ENCODE results near the gene C20orf204.

Gene C20orf204

GRCh38 chr20:64003960-64004725, 31.8 kb upstream of the C20orf204 start:
- ATAC-seq (ENCODE audit: insufficient read depth, low read depth) (no peak), DNase-seq (no peak)
- H3K27ac ChIP-seq (ENCODE audit: low read length): no peak overlapping the region
- H3K27me3 ChIP-seq (ENCODE audit: insufficient read depth, low read length, poor library complexity): no peaks in the 10 kb centered on the region
- H3K4me2 ChIP-seq (ENCODE audit: insufficient read depth, low read length): no peak overlapping the region
- peaks cover 45% of the 10 kb centered on the region for H3K79me2 ChIP-seq (ENCODE audit: insufficient read depth, low read length)
- H3K36me3 ChIP-seq (ENCODE audit: insufficient read depth, low read length): peaks cover 89% of the 10 kb centered on the region
- no peak overlapping the region for H3K9ac ChIP-seq (ENCODE audit: low read depth, low read length)
- H3K4me3 ChIP-seq (ENCODE audit: low read depth in 1 of 2, low read length in 2 of 2): no peak overlapping the region
- no peak overlapping the region for H2AFZ ChIP-seq (ENCODE audit: low read depth, low read length)
- TF ChIP-seq, protein P1, sequence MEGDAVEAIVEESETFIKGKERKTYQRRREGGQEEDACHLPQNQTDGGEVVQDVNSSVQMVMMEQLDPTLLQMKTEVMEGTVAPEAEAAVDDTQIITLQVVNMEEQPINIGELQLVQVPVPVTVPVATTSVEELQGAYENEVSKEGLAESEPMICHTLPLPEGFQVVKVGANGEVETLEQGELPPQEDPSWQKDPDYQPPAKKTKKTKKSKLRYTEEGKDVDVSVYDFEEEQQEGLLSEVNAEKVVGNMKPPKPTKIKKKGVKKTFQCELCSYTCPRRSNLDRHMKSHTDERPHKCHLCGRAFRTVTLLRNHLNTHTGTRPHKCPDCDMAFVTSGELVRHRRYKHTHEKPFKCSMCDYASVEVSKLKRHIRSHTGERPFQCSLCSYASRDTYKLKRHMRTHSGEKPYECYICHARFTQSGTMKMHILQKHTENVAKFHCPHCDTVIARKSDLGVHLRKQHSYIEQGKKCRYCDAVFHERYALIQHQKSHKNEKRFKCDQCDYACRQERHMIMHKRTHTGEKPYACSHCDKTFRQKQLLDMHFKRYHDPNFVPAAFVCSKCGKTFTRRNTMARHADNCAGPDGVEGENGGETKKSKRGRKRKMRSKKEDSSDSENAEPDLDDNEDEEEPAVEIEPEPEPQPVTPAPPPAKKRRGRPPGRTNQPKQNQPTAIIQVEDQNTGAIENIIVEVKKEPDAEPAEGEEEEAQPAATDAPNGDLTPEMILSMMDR (IDR thresholded peaks at IDR 0.05; ENCODE audit: borderline replicate concordance, extremely low read depth, low read length, poor library complexity, severe bottlenecking): no peak
- TF ChIP-seq EZH2 (IDR thresholded peaks at IDR 0.05; ENCODE audit: borderline replicate concordance, low read depth, low read length, severe bottlenecking): no peak
- H3K4me1 ChIP-seq (ENCODE audit: insufficient read depth, low read length): no peaks in the 10 kb centered on the region
- no peaks in the 10 kb centered on the region for H3K9me3 ChIP-seq (ENCODE audit: insufficient read depth, low read length, severe bottlenecking)
- H4K20me1 ChIP-seq (ENCODE audit: insufficient read depth, low read length): peaks cover 39% of the 10 kb centered on the region

- Histone ChIP-seq H3K4me1 (ENCODE audit: insufficient read depth, low read length) (no peaks in the 10 kb centered on the region), H3K27me3 (ENCODE audit: insufficient read depth, low read length, poor library complexity) (no peaks in the 10 kb centered on the region), H3K36me3 (ENCODE audit: insufficient read depth, low read length) (peaks cover 89% of the 10 kb centered on the region), H3K27ac (ENCODE audit: low read length) (no peak overlapping the region), H3K79me2 (ENCODE audit: insufficient read depth, low read length) (peaks cover 50% of the 10 kb centered on the region), H3K4me2 (ENCODE audit: insufficient read depth, low read length) (no peak overlapping the region), H3K9me3 (ENCODE audit: insufficient read depth, low read length, severe bottlenecking) (no peaks in the 10 kb centered on the region), H2AFZ (ENCODE audit: low read depth, low read length) (no peak overlapping the region), H4K20me1 (ENCODE audit: insufficient read depth, low read length) (peaks cover 42% of the 10 kb centered on the region), H3K4me3 (ENCODE audit: low read depth in 1 of 2, low read length in 2 of 2) (no peak overlapping the region), H3K9ac (ENCODE audit: low read depth, low read length) (no peak overlapping the region)
- ATAC-seq (ENCODE audit: insufficient read depth, low read depth) (no peak), DNase-seq (no peak)
- no peak for TF ChIP-seq EZH2 (IDR thresholded peaks at IDR 0.05; ENCODE audit: borderline replicate concordance, low read depth, low read length, severe bottlenecking)
- TF ChIP-seq, protein P1 (IDR thresholded peaks at IDR 0.05; ENCODE audit: borderline replicate concordance, extremely low read depth, low read length, poor library complexity, severe bottlenecking): no peak
Observed at GRCh38 chr20:64005394-64005793, 30.6 kb upstream of the C20orf204 start.

GRCh38 chr20:64006490-64006889, 29.5 kb upstream of the C20orf204 start:
- Histone ChIP-seq H3K9ac (ENCODE audit: low read depth, low read length) (no peak overlapping the region), H3K27me3 (ENCODE audit: insufficient read depth, low read length, poor library complexity) (no peaks in the 10 kb centered on the region), H3K4me3 (ENCODE audit: low read depth in 1 of 2, low read length in 2 of 2) (no peak overlapping the region), H3K36me3 (ENCODE audit: insufficient read depth, low read length) (peaks cover 89% of the 10 kb centered on the region), H3K27ac (ENCODE audit: low read length) (no peak overlapping the region), H3K4me2 (ENCODE audit: insufficient read depth, low read length) (no peak overlapping the region), H3K4me1 (ENCODE audit: insufficient read depth, low read length) (no peaks in the 10 kb centered on the region), H3K9me3 (ENCODE audit: insufficient read depth, low read length, severe bottlenecking) (no peaks in the 10 kb centered on the region), H4K20me1 (ENCODE audit: insufficient read depth, low read length) (peaks cover 46% of the 10 kb centered on the region), H2AFZ (ENCODE audit: low read depth, low read length) (no peak overlapping the region), H3K79me2 (ENCODE audit: insufficient read depth, low read length) (peaks cover 48% of the 10 kb centered on the region)
- TF ChIP-seq EZH2 (IDR thresholded peaks at IDR 0.05; ENCODE audit: borderline replicate concordance, low read depth, low read length, severe bottlenecking): no peak
- TF ChIP-seq, protein P1 (IDR thresholded peaks at IDR 0.05; ENCODE audit: borderline replicate concordance, extremely low read depth, low read length, poor library complexity, severe bottlenecking): no peak
- ATAC-seq (ENCODE audit: insufficient read depth, low read depth) (no peak), DNase-seq (no peak)
